ENCODE measurements around the gene SMAD9.

DNA sequence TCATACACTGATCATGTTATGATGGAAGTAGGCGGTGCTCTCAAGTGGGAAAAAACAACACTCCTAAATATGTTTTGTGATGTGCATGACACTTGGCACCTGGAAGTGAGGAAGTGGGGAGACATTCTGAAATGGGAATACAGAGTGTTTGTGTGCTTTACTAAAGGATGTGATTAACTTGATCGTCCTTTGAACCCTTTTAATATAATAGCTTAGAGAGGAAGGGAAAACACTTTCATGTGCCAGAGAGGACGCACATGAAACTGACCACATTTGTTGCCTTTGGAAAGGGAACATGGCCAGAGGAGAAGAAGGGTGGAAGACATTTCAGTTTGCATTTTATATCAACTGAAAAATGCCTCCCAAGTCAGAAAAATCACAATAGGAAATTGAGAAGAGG, 31.4 kb downstream of the SMAD9 start:
- TF ChIP-seq, protein P1, sequence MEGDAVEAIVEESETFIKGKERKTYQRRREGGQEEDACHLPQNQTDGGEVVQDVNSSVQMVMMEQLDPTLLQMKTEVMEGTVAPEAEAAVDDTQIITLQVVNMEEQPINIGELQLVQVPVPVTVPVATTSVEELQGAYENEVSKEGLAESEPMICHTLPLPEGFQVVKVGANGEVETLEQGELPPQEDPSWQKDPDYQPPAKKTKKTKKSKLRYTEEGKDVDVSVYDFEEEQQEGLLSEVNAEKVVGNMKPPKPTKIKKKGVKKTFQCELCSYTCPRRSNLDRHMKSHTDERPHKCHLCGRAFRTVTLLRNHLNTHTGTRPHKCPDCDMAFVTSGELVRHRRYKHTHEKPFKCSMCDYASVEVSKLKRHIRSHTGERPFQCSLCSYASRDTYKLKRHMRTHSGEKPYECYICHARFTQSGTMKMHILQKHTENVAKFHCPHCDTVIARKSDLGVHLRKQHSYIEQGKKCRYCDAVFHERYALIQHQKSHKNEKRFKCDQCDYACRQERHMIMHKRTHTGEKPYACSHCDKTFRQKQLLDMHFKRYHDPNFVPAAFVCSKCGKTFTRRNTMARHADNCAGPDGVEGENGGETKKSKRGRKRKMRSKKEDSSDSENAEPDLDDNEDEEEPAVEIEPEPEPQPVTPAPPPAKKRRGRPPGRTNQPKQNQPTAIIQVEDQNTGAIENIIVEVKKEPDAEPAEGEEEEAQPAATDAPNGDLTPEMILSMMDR (IDR thresholded peaks at IDR 0.05; ENCODE audit: low read depth, low read length), result no peak
- TF ChIP-seq EZH2phosphoT487 (IDR thresholded peaks at IDR 0.05; ENCODE audit: low read depth), result no peak

Measured in OCI-LY3 (cell line).